AG04450 (cell line): Measurements from ENCODE around the gene ASTE1. TPM values are rescaled to one million over a fixed set of nuclear protein-coding genes. Genes with fewer than 3 reads are reported as not detected.
"Not testable (repeated sequence)": the region's sequence is repeated elsewhere in the genome, so short reads cannot be mapped to it uniquely, and the experiment has no call there.

Source experiments
- CTCF ChIA-PET: fragments of 300-600, 350-600 bp; formaldehyde crosslinking; extraction: SDS; loops from one replicate; lab custom pipeline; 2022; ENCODE audit warnings: antibody characterized with exemption, inconsistent platforms; lab: Charles Lee
- POLR2A ChIA-PET: fragments of 350-600 bp; formaldehyde crosslinking; extraction: SDS; loops from one replicate; lab custom pipeline; 2021; ENCODE audit warnings: antibody characterized with exemption, inconsistent platforms; lab: Yijun Ruan, JAX
- DNase-seq: peaks from one replicate; pipeline ENCODE4 v3.0.0-alpha.2; 2011; ENCODE audit warnings: low read depth, low spot score
- H3K27ac ChIP-seq: one replicate; pipeline ENCODE4 v1.5.1; 2012; ENCODE audit warnings: low read depth, low read length, control low read depth
- H3K27me3 ChIP-seq: one replicate; pipeline ENCODE4 v1.6.0; 2012; ENCODE audit warnings: low read length; ENCODE audit not compliant: control insufficient read depth, insufficient read depth
- H3K4me3 ChIP-seq: 2 replicates; pipeline ENCODE4 v1.5.1; 2011; ENCODE audit warnings: mild to moderate bottlenecking, low read depth, low read length, control low read depth
- H3K9me3 ChIP-seq: 2 replicates; pipeline ENCODE4 v1.5.1; 2012; ENCODE audit warnings: low read length; ENCODE audit not compliant: control insufficient read depth, insufficient read depth
- polyA plus RNA-seq: library from polyadenylated mRNA; depleted of rRNA; stranded (reverse); fragments of >200 nt; gene quantifications from 2 replicates; pipeline ENCODE4 v1.2.3, GENCODE V29; 2011
- TF ChIP-seq, protein P1 (sequence below): IDR thresholded peaks from 2 replicates; pipeline ENCODE4 v1.5.1; 2011; ENCODE audit warnings: low read depth, low read length, control low read depth, inconsistent platforms

Gene ASTE1
- polyA plus RNA-seq, 1 experiment, result 8.5 TPM

DNA sequence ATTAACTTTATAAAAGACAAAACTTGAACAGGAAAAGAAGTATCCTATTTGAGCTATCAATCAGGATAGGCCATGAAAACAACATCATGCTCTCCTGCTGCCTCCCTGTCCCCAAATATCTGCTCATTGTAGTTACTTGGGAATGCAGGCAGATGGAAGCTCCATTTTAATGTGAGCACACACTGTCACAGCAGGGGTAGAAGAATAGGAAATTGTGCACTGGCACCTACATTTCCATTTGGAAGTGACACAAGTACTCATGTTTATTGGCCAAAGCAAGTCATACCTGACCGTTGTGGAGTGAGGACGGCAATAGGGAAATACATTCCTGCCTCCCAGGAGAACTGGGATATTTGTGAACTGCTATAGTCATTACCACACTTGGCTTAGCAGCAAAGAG is 52.4 kb downstream of the ASTE1 start:
- Histone ChIP-seq H3K27me3 (no peaks in the 10 kb centered on the region), H3K4me3 (no peak overlapping the region), H3K27ac (no peak overlapping the region), H3K9me3 (no peaks in the 10 kb centered on the region)
- DNase-seq, result no peak
- POLR2A ChIA-PET, result no interaction called here
- TF ChIP-seq, protein P1, sequence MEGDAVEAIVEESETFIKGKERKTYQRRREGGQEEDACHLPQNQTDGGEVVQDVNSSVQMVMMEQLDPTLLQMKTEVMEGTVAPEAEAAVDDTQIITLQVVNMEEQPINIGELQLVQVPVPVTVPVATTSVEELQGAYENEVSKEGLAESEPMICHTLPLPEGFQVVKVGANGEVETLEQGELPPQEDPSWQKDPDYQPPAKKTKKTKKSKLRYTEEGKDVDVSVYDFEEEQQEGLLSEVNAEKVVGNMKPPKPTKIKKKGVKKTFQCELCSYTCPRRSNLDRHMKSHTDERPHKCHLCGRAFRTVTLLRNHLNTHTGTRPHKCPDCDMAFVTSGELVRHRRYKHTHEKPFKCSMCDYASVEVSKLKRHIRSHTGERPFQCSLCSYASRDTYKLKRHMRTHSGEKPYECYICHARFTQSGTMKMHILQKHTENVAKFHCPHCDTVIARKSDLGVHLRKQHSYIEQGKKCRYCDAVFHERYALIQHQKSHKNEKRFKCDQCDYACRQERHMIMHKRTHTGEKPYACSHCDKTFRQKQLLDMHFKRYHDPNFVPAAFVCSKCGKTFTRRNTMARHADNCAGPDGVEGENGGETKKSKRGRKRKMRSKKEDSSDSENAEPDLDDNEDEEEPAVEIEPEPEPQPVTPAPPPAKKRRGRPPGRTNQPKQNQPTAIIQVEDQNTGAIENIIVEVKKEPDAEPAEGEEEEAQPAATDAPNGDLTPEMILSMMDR, result no peak
- CTCF ChIA-PET, result interaction anchor here (1.8 kb wide), 1 partner anchor 81 kb away, joined by 7 read pairs; the partner anchor contains the start of gene ATP2C1

DNA sequence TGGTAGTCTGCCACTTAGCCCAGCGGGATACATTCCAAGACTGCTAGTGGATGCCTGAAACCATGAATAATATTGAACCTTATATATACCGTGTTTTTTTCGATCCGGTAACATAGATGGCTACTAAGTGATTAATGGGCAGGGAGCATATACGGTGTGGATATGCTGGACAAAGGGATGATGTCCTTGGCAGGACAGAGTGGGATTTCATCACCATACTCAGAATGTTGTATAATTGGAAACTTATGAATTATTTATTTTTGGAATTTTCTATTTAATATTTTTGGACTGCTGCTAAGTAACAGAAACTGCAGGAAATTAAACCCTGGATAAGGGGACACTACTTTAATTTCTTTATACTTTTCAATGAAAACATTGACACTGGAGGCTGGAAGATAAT is 53.2 kb downstream of the ASTE1 start:
- TF ChIP-seq, protein P1, result no peak
- POLR2A ChIA-PET, result no interaction called here
- H3K4me3 ChIP-seq, result no peak overlapping the region
- DNase-seq, result no peak
- no peaks in the 10 kb centered on the region for H3K27me3 ChIP-seq
- no peak overlapping the region for H3K27ac ChIP-seq
- no peaks in the 10 kb centered on the region for H3K9me3 ChIP-seq
- CTCF ChIA-PET, result no interaction called here

DNA sequence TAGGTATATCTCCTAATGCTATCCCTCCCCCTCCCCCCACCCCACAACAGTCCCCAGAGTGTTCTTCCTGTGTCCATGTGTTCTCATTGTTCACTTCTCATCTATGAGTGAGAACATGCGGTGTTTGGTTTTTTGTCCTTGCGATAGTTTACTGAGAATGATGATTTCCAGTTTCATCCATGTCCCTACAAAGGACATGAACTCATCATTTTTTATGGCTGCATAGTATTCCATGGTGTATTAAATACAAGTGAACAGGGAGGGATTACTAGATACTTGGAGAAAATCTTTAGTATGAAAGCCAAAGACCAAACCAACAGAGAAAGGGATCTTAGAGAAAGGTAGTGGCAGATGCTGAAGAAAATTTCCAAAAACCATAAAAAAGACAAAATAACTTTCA is 54.0 kb downstream of the ASTE1 start:
- H3K27me3 ChIP-seq, H3K27ac ChIP-seq, CTCF ChIA-PET, H3K9me3 ChIP-seq, POLR2A ChIA-PET, H3K4me3 ChIP-seq, DNase-seq: not testable (repeated sequence)

DNA sequence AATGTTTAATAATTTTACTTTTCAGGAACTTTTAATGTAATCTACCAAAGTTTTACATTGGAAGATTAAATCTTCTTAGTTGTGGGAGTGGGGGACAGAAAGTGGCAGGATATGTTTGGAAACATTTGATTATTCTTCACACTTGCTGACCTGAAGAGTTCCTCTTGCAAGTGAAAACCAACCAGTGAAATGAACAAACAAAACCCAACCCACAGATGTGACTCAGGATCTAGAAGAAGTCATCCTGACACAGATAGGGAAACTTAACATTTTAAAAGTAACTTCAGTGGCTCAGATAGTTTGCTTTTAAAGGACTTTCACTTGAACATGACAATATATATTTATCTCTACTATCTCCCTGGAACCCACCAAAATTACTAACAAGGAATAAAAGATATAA is 55.4 kb downstream of the ASTE1 start:
- TF ChIP-seq, protein P1, result no peak
- no peak overlapping the region for H3K4me3 ChIP-seq
- H3K27me3 ChIP-seq, result no peaks in the 10 kb centered on the region
- ChIA-PET CTCF (no interaction called here), POLR2A (no interaction called here)
- no peaks in the 10 kb centered on the region for H3K9me3 ChIP-seq
- H3K27ac ChIP-seq, result no peak overlapping the region
- no peak for DNase-seq

DNA sequence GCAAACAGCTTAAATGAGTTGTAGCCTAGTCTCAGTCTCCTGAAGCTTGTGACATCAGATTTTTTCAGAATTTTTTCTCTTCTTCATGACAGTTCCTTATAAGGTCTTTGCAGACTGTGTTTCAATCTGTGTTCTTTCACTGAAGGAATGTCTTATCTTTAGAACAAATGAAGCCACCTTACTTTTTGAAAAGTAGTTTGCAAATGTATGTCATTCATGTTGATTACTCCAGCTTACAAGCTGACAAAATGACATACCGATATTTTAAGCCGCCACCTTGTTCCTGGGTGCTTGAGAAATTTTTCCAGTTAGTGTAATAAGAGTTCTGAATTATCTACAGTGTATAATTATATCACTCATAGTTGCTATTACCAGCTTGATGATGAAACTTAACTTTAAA is 57.0 kb downstream of the ASTE1 start:
- CTCF ChIA-PET, result no interaction called here

More for the DNA sequence above, 57.0 kb downstream of the ASTE1 start:
- TF ChIP-seq, protein P1, result no peak
- Histone ChIP-seq H3K4me3 (no peak overlapping the region), H3K27me3 (no peaks in the 10 kb centered on the region), H3K27ac (no peak overlapping the region), H3K9me3 (no peaks in the 10 kb centered on the region)
- no peak for DNase-seq
- POLR2A ChIA-PET, result no interaction called here
